GM10847 (cell line): Measurements from ENCODE around the gene HRC.

Experiments
- POLR2A ChIP-seq: IDR thresholded peaks from 2 replicates; pipeline ENCODE4 v1.6.1; 2011; ENCODE audit not compliant: insufficient read length; ENCODE audit errors: extremely low read depth

Gene HRC

GRCh38 chr19:49111218-49111998 lies 43.8 kb downstream of the HRC start:
- TF ChIP-seq POLR2A: no peak

GRCh38 chr19:49110567-49110966 lies 44.6 kb downstream of the HRC start:
- TF ChIP-seq POLR2A: no peak

- no peak for TF ChIP-seq POLR2A
Observed at GRCh38 chr19:49109569-49110233, 45.5 kb downstream of the HRC start.

DNA sequence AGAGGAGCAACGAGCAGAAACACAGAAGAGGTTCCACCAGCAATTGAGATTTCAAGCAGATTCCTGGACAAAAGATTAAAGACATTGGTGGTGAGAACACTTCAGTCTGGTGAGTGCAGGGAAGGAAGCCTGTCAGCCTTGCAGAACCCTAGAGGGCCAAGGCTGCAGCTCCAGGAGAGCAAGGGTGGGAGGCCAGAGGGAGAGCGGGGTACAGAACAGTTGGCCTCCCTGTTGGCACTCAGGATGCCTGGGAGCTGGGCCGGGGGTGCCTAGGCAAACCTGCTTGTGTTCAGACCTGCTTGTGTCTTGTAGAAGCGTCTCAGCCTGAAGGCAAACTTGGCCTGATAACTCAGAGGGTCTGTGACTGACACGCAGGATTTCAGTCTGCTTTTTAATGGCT lies 46.1 kb downstream of the HRC start:
- no peak for TF ChIP-seq POLR2A

GRCh38 chr19:49107625-49108459 lies 47.4 kb downstream of the HRC start:
- TF ChIP-seq POLR2A: no peak

DNA sequence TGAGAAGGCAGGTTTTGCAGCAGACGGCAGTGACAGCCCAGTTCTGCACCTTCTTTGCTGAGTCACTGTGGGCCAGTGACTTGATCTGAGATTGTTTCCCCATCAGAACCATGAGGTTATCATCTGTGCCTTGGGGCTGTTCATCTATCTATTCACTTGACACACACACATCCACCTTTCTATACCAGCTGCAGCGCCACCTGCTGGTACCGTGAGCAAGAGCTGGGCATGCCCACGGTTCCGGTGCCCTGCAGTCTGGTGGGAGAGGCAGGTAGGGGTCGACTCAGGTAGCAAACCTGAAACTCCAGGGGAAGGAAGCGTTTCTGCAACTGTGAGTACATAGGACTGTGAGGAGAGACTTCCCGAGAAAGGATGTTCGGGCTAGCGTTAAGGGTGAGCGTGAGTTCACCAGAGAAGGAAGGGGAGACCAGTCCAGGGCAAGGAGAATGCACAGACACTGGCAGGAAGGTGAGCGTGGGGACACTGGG lies 48.5 kb downstream of the HRC start:
- no peak for TF ChIP-seq POLR2A

GRCh38 chr19:49104229-49104864 lies 50.8 kb downstream of the HRC start:
- TF ChIP-seq POLR2A: no peak

- no peak for TF ChIP-seq POLR2A
Observed at GRCh38 chr19:49103331-49104085, 51.7 kb downstream of the HRC start.

GRCh38 chr19:49102303-49102702 lies 52.9 kb downstream of the HRC start:
- no peak for TF ChIP-seq POLR2A
